HG03457 (cell line): Measurements from ENCODE around the gene EDIL3.
"Not testable (repeated sequence)": the region's sequence is repeated elsewhere in the genome, so short reads cannot be mapped to it uniquely, and the experiment has no call there.

Experiments
- ATAC-seq: cut with Tn5 transposase; IDR thresholded peaks from one replicate; pipeline ENCODE4 v1.9.1; 2021; ENCODE audit warnings: moderate number of reproducible peaks; ENCODE audit not compliant: unreplicated experiment

The EDIL3 gene

GRCh38 chr5:84085387-84086041 is 299.2 kb downstream of the EDIL3 start:
- ATAC-seq = no peak

- no peak for ATAC-seq
Measured at GRCh38 chr5:84080908-84081307, 303.8 kb downstream of the EDIL3 start.

GRCh38 chr5:84072339-84072738 is 312.3 kb downstream of the EDIL3 start:
- ATAC-seq = no peak

DNA sequence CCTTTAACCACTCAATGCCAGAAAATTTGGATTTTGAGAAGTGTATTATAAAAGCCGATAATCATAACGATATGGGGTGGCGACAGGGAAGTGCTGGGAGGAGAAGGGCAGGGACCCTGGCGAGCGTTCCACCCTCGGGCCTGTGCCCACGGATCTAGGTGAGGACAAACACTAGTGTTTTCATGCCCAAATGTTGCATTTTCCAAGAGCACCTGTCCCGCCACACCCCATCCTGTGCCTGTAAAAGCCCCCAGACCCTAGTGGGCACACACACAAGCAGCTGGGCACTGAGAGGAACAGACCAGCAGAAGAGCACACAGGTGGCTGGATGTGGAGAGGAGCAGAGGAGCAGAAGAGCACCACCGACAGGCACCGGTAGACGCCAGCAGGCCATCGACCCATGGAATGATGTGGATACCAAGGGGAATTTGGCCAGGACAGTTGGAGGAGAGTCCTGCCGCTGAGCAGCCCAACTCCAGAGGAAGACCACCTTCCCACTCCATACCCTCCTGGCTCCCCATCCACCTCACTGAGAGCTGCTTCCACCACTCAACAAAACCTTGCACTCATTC is 315.0 kb downstream of the EDIL3 start:
- no peak for ATAC-seq

- no peak for ATAC-seq
Measured at GRCh38 chr5:84063041-84063440, 321.6 kb downstream of the EDIL3 start.

DNA sequence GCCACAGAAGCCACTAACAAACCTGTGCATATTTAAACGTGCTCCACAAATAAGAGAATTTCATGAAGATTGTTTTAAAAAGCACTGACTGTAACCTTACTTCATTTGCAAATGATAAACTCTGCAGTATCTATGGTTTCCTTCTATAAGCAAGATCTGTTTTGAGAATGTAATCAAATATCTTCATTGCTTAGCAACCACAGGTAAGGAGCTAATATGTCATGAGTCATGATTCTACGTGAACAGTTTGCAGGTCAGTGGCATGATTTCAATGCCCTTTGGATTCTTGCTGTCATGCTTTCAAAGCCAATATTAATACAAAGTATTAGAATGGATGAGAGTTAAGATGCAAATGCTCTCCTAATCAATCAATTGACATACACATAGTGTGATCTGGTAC is 325.0 kb downstream of the EDIL3 start:
- no peak for ATAC-seq

DNA sequence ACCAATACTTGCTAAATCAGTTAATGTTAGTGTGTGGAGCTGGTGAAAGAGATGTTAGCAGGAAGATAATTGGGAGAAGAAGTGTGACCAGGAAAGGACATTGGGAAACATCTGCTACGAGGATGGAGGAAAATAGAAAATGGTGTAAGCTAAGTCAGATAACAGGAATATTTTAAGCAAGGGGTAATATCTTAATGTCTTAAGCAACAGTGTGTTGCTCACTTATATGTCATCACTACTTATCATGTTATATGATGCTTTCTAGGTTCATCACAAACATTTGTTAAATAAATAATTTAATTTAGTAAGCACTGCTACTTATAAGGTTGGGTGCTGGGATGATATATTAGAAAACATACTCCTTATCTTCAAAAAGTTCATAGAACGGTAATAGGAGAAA is 326.1 kb downstream of the EDIL3 start:
- ATAC-seq = no peak

DNA sequence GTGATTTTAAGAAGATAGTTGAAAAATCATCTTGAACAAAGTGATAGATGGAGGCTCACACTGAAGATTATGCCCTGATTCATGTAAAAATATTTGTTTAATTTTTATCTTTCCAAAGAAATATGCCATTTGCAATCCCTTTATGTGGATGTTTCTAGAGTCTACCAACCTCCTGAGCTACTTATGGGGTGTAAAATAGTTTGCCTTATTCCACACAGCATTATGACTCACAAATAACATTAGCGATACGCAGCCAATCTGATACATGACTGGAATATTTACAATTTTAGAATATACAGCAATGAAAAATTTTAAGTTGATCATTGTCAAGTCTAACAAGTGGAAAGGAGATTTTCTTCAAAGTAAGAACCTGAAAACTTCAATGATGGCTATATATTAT is 327.5 kb downstream of the EDIL3 start:
- no peak for ATAC-seq

GRCh38 chr5:84045964-84046363 is 338.7 kb downstream of the EDIL3 start:
- ATAC-seq = no peak

DNA sequence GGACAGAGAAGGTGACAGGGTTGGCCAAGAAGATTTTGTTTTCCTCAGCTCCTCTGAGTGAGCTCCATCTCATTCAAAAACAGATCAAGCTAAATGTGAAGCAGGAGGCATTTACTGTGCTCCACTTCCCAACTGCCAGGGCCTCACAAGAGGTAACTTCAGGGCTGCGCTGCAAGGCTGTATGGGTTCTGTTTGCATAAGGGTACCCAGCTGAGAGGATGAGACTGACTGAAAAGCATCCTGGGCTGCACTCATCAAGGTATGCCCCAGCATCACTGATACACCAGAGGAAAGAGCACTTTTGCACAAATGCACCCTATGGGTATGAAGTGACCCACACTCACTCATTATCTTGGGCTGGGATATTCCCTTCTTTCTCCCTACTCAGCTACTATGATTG is 347.8 kb downstream of the EDIL3 start:
- ATAC-seq = no peak

GRCh38 chr5:84032324-84032723 is 352.4 kb downstream of the EDIL3 start:
- ATAC-seq = no peak

DNA sequence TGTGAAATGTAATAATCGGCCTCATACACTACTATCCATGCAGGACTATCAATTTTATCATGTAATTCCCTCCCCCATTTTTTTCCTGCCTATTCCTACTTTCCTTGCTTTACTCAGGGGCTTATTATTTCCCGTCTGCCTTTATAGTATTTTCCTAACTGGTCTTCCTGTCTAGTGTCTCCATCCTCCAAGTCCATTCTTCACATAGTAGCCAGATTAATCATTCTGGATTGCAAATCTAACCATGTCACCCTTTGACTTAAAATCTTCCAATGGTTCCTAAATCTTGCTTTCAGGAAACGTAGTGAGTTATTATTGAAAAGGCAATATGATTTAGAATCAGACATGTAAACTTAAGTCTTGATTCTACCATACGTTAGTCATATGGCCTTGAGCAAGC is 356.6 kb downstream of the EDIL3 start:
- ATAC-seq = no peak

DNA sequence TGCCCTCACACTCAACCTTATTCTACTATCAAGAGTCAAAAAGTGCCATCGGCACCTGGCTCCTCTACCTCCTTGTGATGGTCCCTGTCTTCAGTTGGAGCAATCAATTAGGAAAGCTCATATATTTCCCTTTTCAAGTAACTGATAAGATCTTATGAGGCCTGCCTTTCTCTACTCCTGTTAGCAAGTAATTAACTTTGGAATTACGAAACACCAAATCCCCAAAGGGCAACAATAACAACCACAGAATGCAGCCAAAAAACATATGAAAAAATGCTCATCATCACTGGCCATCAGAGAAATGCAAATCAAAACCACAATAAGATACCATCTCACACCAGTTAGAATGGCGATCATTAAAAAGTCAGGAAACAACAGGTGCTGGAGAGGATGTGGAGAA is 366.2 kb downstream of the EDIL3 start:
- ATAC-seq = not testable (repeated sequence)

DNA sequence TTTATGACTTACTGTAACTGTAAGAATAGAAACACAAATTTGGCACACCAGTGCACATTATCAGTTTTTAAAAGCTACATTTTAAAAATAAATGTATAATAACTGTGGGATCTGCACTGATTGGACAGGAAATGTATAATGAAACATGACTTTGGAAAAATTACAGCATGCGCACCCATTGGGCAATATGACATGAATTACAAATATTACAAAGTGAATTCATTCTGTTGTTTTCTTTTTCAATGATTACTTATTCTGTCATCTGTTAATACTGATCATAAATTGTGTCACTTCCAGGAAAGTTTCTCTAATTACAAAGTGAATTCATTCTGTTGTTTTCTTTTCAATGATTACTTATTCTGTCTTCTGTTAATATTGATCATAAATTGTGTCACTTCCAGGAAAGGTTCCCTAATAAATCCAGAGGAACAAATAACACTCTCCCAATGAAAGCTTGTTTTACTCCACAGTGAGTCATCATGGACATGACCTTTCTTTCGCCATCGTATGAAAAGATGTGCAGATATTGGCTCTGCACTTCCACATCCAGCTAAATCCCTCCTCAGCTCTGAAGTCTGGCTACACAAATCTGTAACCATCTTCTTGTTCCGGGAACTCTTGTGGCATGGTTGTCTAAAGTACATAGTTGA is 367.0 kb downstream of the EDIL3 start:
- ATAC-seq = no peak

- no peak for ATAC-seq
Measured at GRCh38 chr5:84016085-84016484, 368.6 kb downstream of the EDIL3 start.

GRCh38 chr5:84014966-84015365 is 369.7 kb downstream of the EDIL3 start:
- no peak for ATAC-seq

GRCh38 chr5:83993803-83994202 is 390.9 kb downstream of the EDIL3 start:
- no peak for ATAC-seq

GRCh38 chr5:83991566-83992224 is 393.0 kb downstream of the EDIL3 start:
- ATAC-seq = no peak

- no peak for ATAC-seq
Measured at GRCh38 chr5:83988293-83988685, 396.4 kb downstream of the EDIL3 start.

DNA sequence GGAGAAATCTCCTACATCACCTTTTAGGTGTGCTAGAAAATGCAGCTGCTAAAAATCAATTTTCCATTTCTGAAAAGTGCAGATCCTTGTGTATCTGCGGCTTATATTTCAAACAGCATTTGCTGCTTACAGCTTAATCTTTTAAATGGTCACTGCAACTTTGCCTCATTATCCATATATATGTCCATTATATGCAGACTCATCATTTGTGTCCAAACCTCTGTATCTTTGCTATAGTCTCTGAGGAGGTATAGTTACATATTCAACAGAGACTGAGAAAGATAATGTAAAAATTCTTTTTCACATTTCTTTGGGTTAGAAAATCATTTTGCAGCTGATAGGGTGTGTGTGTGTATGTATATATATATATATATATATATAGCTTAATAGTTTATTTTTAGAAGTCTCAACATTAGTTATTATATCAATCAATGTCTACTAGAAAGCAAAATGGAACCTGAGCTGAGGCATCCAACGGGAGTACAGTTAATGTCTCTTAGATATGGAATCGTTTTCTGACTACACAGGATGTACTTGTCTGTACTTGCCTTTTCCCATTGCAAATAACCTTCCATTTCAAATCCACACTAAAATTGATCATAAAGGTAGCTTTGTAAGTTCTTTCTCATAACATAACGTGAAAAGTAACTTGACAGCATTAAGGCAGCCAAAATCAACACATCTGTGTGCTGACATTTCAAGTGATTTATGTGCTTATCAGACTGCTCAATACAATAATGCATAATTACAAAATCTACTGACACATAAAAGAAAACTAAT is 397.0 kb downstream of the EDIL3 start:
- no peak for ATAC-seq

- ATAC-seq = no peak
Measured at GRCh38 chr5:83983852-83984251, 400.8 kb downstream of the EDIL3 start.
